NCI-H2107 treated with DMSO at 0.1 percent for 48 hours (cell line): ENCODE measurements around the gene RAB7A.

Source experiments
- DNase-seq: peaks from one replicate; lab custom pipeline; 2025; ENCODE audit not compliant: unreplicated experiment; lab: John Stamatoyannopoulos, UW

Gene RAB7A

DNA sequence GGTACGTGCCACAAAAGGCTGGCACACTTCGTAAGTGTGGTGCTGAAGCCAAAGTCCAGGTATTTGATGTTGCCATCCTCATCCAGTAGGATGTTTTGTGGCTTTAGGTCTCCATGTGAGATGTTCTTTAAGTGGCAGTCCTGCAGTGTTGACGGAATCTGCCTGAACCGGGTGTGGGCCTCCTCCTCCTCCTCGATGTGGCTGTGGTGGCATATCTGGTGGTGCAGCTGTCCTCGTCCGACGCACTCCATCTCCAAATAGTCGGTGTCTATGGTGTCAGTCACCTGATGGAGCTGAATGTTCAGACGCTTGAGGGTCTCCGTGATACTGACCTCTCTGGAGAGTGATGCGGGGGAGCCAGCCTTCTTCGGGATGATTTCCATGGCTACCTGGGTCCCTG is 123.0 kb downstream of the RAB7A start:
- DNase-seq = no peak

- no peak for DNase-seq
Measured at GRCh38 chr3:128849911-128850455, 124.0 kb downstream of the RAB7A start.

DNA sequence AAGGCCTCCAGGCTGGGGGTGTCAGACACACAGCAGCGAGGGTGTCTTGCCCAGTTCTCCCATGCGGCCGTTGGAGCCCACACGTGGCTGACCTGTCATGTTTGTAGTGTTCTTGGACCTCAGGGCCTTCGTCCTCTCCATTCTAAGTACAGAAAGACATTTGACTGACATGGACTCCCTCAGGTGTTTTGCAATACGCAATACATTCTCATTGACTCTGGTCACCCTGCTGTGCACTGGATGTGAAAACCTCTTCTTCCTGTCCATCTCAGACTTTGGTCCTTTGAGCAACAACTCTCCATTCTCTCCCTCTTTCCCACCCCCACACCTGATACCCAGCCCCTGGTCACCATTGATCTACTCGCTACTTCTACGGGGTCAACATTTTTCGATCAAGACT is 124.6 kb downstream of the RAB7A start:
- no peak for DNase-seq

DNA sequence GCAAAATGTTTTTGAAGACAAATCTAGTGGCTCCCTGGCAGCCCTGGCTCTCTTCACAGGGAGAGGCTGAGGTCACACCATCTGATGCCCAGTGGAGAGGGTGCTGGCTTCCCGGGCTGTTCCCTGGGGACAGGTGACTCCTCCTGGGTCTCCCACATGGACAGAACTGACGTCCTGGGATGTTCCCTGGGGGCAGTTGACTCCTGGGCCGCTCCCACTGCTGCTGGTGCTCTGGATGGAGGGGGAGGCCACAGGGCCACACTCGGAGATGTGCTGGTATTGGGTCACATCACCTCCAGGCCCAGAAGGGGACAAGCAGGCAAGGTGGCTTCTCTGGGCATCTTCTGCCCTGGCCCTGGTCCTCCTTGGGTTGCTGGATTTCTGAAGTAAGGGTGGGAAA is 125.6 kb downstream of the RAB7A start:
- DNase-seq = no peak

GRCh38 chr3:128853826-128854225 is 127.8 kb downstream of the RAB7A start:
- DNase-seq = no peak

DNA sequence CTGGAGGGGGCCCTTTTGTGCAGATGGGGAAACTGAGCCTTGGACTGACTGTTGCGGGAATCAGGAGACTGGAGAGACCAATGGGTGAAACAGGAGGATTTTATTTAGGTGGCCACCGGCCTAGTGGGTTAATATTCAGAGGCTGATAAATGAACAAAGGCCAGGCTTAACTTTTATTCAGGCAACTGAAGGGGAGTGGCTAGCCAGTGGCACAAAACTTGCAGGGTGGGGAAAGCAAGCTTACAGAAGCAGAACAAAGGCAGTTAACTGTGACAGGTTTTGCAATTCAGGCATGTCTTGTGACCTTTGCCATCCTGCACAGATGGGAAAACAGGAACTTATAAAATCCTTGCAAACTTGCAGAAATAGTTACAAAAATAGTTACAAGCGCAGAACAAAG is 128.5 kb downstream of the RAB7A start:
- DNase-seq = no peak

GRCh38 chr3:128855569-128855968 is 129.6 kb downstream of the RAB7A start:
- DNase-seq = no peak

DNA sequence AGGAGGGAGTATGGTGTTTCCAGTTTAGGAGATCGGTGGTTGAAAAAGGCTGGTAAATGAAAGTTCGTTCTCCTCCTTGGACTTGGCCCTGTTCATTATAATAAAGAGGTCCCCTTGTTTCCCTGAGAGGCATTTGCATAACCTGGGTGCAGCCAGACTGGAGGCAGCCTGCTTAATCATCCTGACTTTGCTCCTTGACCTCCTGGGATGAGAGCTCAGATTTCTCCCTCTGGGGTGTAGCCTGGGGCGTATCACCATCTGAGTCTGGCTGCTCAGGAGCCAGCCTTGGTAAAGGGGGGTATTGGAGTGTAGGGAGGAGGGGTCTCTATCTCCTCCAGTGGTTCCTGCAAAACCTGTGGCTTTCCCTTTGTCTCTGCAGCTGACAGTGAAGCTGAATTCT is 132.2 kb downstream of the RAB7A start:
- DNase-seq = no peak

GRCh38 chr3:128859630-128860029 is 133.6 kb downstream of the RAB7A start:
- no peak for DNase-seq

DNA sequence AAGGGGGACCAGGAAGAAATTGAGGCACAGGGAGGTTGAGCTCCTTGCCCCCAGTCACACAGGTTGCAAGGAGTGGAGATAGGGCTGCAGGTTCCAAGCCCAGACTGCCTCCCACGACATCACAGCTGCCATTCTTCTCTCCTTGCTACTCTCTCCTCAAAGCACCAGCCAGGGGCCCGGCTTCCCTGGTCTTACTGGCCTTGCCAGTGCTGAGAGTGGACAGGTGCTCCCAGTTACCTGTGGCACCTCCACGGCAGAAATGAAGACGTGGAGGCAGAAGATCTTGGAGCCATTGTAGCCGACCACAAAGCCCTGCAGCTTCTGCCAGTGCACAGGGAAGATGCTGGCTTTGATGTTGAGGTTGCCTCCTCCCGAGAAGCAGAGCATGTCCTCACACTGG is 135.5 kb downstream of the RAB7A start:
- no peak for DNase-seq

- DNase-seq = no peak
Measured at GRCh38 chr3:128863560-128863959, 137.6 kb downstream of the RAB7A start.
